Gastrocnemius medialis (tissue), 4 donors: Measurements from ENCODE around the gene FAM83C. TPM values are rescaled to one million over a fixed set of nuclear protein-coding genes. Genes with fewer than 3 reads are reported as not detected.
A peak's percentile ranks its signal among the peaks of the same experiment; 100 is the strongest.

Source experiments
- ATAC-seq, 2 donors: fragments of 150-250 bp; one replicate each; pipeline ENCODE4 v1.9.1; 2016
- DNase-seq, 2 donors: peaks; one replicate each; pipeline ENCODE4 v3.0.0-alpha.2; 2019
- H3K27ac ChIP-seq, 4 donors: fragments of 200-600 bp; sonication (generic); 1 replicate in 1 of 4; 2 replicates in 3 of 4; pipeline ENCODE4 v1.5.1; 2016 to 2018; ENCODE audit warnings: mild to moderate bottlenecking in 2 of 4, moderate library complexity in 1 of 4
- H3K27me3 ChIP-seq, 3 donors: fragments of 200-600 bp; sonication (generic) in 2 of 3; 1 replicate in 1 of 3; 2 replicates in 2 of 3; pipeline versions ENCODE4 v1.5.1 to v1.6.0; 2016 to 2019; ENCODE audit warnings: mild to moderate bottlenecking in 1 of 3, moderate library complexity in 1 of 3
- H3K36me3 ChIP-seq, 2 donors: fragments of 200-600 bp; sonication (generic) in 1 of 2; one replicate each; pipeline ENCODE4 v1.5.1; 2017 to 2018
- H3K4me1 ChIP-seq, 2 donors: fragments of 200-600 bp; sonication (generic) in 1 of 2; one replicate each; pipeline ENCODE4 v1.5.1; 2016 to 2017; ENCODE audit warnings: mild to moderate bottlenecking in 2 of 2
- H3K4me3 ChIP-seq, 4 donors: fragments of 200-600 bp; sonication (generic) in 3 of 4; 1 replicate in 1 of 4; 2 replicates in 3 of 4; pipeline ENCODE4 v1.5.1; 2016 to 2019; ENCODE audit warnings: mild to moderate bottlenecking in 2 of 4
- H3K9me3 ChIP-seq, 3 donors: fragments of 200-600 bp; sonication (generic) in 2 of 3; 1 replicate in 1 of 3; 2 replicates in 2 of 3; pipeline ENCODE4 v1.5.1; 2016 to 2019
- POLR2A ChIP-seq, 2 donors: fragments of 450-650 bp; IDR thresholded peaks; one replicate each; pipeline ENCODE4 v1.6.1; 2017; ENCODE audit warnings: antibody characterized with exemption in 2 of 2, mild to moderate bottlenecking in 2 of 2, moderate library complexity in 2 of 2
- in situ Hi-C, 4 donors: fragments of 200-750 bp; cut with MboI; loops; one replicate each; pipeline versions ENCODE4 v1.15.0 to v1.8.0; 2017; ENCODE audit warnings: low sequenced_read_pairs in 4 of 4
- intact Hi-C: fragments of 100-400 bp; cut with DNase I; formaldehyde crosslinking; loops from one replicate; pipeline ENCODE4 v1.15.1; 2023; ENCODE audit warnings: low total_unique reads
- total RNA-seq, 4 donors: library from RNA; depleted of rRNA; stranded (reverse); fragments of >200 nt; gene quantifications; one replicate each; pipeline versions ENCODE4 v1.1.0 to v1.2.3, GENCODE V29; 2016
- TF ChIP-seq, protein P1 (sequence below), 5 experiments: fragments of 450-650 bp in 3 of 5; fragments of 200-600 bp in 2 of 5; sonication (generic) in 2 of 5; IDR thresholded peaks in 4 of 5; conservative IDR thresholded peaks in 1 of 5; 1 replicate in 4 of 5; 2 replicates in 1 of 5; pipeline ENCODE4 v1.5.1; 2016 to 2019; ENCODE audit warnings: antibody characterized with exemption in 5 of 5, mild to moderate bottlenecking in 3 of 5, moderate library complexity in 3 of 5

Gene FAM83C
- total RNA-seq, 4 donors from 2014 or later: not detected

DNA sequence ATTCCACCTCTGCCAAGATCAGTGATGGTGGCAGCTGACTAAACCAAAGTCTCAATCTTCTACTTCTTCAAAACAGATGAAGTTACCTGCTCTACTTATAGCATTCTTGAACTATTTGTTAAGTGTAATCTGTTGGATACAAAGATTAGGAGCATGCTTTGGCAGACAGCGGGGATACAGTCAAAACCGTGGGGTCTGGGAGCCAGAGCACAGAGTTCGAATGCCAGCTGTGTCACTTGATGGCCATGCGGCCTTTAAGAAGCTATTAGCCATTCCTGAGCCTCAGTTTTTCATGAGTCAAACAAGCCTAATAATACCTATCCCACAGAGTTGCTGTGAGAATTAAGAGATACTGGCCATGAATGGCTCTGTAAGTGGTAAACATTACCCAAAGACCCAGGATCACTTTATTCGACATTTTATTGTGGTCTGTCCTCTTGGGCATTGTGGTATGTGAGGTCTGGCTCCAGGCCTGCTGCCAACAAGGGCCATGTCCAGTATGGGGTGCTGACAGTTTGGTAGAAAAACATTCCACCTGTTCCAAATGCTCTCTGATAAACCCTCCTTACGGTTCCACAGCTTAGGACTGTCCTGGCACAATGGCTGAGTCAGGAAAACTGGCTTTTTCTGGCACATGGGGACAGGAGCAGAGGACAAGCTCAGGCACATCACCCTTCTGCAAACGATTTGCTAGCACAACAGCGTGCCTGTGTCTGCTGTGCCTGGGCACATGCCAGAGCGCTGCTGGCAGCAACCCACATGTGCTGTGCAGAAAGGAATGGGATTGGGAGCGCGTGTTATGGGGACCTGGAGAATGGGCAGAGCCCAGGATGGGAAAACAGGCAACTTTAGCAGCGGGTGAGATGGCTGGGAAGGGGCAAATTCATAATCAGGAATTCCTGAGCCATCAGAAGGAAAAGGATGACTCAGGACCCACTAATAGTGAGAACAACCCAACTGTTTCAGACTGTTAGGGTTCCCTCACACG lies 15.7 kb upstream of the FAM83C start:
- intact Hi-C loops: loop anchor here (2.0 to 10.0 kb wide), 2 partner anchors 19 to 57 kb away; no protein-coding TSS in a partner anchor
- Histone ChIP-seq H3K27ac (peak overlapping the region; percentile 72 to 90 (median 82)), H3K9me3 (no peaks in the 10 kb centered on the region), H3K27me3 (no peaks in the 10 kb centered on the region), H3K4me1 (peaks cover 12 to 40% of the 10 kb centered on the region in 2 donors), H3K36me3 (peaks cover 0 to 7% of the 10 kb centered on the region in 2 donors), H3K4me3 (no peak overlapping the region)
- peak; percentile 49 to 75 for DNase-seq
- in situ Hi-C loops: no loop called here
- TF ChIP-seq, protein P1, sequence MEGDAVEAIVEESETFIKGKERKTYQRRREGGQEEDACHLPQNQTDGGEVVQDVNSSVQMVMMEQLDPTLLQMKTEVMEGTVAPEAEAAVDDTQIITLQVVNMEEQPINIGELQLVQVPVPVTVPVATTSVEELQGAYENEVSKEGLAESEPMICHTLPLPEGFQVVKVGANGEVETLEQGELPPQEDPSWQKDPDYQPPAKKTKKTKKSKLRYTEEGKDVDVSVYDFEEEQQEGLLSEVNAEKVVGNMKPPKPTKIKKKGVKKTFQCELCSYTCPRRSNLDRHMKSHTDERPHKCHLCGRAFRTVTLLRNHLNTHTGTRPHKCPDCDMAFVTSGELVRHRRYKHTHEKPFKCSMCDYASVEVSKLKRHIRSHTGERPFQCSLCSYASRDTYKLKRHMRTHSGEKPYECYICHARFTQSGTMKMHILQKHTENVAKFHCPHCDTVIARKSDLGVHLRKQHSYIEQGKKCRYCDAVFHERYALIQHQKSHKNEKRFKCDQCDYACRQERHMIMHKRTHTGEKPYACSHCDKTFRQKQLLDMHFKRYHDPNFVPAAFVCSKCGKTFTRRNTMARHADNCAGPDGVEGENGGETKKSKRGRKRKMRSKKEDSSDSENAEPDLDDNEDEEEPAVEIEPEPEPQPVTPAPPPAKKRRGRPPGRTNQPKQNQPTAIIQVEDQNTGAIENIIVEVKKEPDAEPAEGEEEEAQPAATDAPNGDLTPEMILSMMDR (IDR thresholded peaks at IDR 0.05 in 4 of 5, conservative IDR thresholded peaks at IDR 0.05 in 1 of 5): no peak
- peak; percentile 18 to 30 for ATAC-seq

DNA sequence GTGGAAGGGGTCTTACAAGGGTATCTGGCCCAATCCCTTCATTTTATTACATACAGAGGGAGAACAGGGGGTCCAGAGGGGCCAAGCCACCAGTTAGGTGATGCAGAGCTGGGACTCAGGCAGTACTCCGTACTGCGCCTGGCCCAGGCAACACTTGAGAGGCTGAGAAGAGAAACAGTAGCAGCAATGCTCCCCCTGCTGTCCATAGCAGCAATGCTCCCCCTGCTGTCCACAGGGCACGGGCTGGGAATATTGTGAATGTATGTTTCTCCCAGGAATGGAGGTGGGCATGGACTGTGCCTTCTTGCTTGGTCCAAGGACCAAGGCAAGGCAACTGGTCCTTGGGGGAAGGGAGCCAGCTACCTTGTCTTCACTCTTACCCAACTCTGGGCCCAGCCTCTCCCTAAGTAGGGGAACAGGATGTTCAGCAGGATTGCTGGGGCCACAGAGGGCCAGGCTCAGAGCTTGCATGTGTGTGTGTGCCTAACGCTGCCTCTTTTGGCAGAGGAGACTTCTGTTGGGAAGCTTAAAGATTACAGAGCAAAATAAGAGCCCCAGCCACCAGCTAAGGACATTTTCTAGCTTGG lies 14.8 kb upstream of the FAM83C start:
- no peak for TF ChIP-seq POLR2A (IDR thresholded peaks at IDR 0.05)
- TF ChIP-seq, protein P1 (IDR thresholded peaks at IDR 0.05 in 4 of 5, conservative IDR thresholded peaks at IDR 0.05 in 1 of 5): peak in 3 of 5 experiments; percentile 29 to 55 (median 50)
- Histone ChIP-seq H3K27me3 (no peaks in the 10 kb centered on the region), H3K9me3 (no peaks in the 10 kb centered on the region), H3K4me1 (peaks cover 12 to 40% of the 10 kb centered on the region in 2 donors), H3K4me3 (no peak overlapping the region), H3K27ac (peak overlapping the region; percentile 72 to 90 (median 82)), H3K36me3 (no peaks in the 10 kb centered on the region)
- in situ Hi-C loops (no loop called here), intact Hi-C loops (loop anchor here (2.0 to 10.0 kb wide), 2 partner anchors 20 to 58 kb away; no protein-coding TSS in a partner anchor)
- DNase-seq: peak; percentile 72 to 87
- peak; percentile 34 to 61 for ATAC-seq

DNA sequence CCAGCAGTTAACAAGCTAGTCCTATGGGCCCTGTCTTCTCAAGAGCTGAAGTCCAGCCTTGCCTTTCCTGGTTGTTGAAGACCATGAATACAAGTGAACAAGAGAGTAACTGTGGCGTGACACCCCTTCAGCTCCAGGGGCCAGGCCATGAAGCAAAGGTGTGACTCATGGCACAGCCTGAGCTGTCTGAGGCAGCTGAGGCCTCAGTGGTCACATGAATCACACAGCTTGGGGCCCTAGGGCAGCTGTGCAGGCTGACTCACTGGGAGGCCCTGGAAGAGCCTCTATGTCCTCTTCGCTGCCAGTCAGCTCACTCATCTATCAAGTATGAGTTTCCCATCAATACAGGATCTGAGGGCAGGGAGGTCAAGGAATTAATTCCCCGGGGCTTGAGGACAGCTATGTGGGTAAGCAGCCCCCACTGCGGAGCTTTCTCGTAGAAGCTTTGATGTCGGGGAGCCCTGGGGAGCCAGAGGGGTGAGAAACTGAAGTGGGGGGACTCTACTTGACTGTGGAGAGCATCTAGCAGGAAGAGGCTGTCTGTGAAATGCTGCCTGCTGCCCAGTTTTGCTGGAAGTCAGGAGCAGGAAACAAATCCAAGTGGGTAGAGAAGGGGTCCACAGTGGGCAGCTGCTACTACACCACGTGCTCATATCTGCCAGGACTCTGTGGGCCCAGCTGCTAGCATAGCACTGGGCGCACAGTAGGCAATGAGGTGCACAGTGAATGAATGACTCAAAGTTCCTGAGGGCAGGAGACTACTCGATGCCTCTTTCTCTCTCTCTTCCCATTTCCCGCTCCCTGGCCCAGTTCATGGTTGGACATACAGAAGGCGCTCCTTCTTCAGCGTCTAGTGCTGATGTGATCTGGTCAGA lies 13.7 kb upstream of the FAM83C start:
- intact Hi-C loops: loop anchor here (2.0 to 10.0 kb wide), 2 partner anchors 21 to 59 kb away; no protein-coding TSS in a partner anchor
- H3K27me3 ChIP-seq: no peaks in the 10 kb centered on the region
- H3K4me3 ChIP-seq: no peak overlapping the region
- peak; percentile 8 to 18 for TF ChIP-seq POLR2A (IDR thresholded peaks at IDR 0.05)
- TF ChIP-seq, protein P1 (IDR thresholded peaks at IDR 0.05 in 4 of 5, conservative IDR thresholded peaks at IDR 0.05 in 1 of 5): no peak
- peak; percentile 84 to 91 for DNase-seq
- H3K36me3 ChIP-seq: peaks cover 0 to 6% of the 10 kb centered on the region in 2 donors
- peaks cover 12 to 40% of the 10 kb centered on the region in 2 donors for H3K4me1 ChIP-seq
- H3K27ac ChIP-seq: peak overlapping the region; percentile 72 to 90 (median 82)
- in situ Hi-C loops: no loop called here
- peak; percentile 70 to 82 for ATAC-seq
- no peaks in the 10 kb centered on the region for H3K9me3 ChIP-seq

DNA sequence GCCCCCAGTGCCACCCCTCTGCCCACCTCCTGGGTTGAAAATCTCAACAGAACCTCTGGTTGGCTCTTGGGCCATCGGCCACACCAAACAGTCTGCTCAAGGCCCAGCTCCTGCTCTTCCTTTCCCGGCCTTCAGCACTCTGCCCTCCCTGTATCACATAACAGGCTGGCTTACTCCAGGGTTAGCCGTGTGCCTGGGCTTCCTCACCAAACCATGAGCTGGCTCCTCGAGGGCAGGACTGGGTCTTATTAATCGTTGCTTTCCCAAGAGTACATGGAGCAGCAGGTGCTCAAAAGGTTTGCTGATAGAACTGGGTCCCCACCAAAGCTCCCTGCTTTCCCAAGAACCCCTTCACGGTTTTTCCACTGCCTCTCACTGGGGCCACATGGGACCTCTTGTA lies 12.7 kb upstream of the FAM83C start:
- peaks cover 0 to 6% of the 10 kb centered on the region in 2 donors for H3K36me3 ChIP-seq
- in situ Hi-C loops (loop anchor here (5.0 kb wide), 2 partner anchors 137 to 142 kb away; no protein-coding TSS in a partner anchor), intact Hi-C loops (loop anchor here (1.0 to 10.0 kb wide), 2 partner anchors 60 to 142 kb away; no protein-coding TSS in a partner anchor)
- TF ChIP-seq, protein P1 (IDR thresholded peaks at IDR 0.05 in 4 of 5, conservative IDR thresholded peaks at IDR 0.05 in 1 of 5): no peak
- TF ChIP-seq POLR2A (IDR thresholded peaks at IDR 0.05): no peak
- no peaks in the 10 kb centered on the region for H3K27me3 ChIP-seq
- no peaks in the 10 kb centered on the region for H3K9me3 ChIP-seq
- H3K4me3 ChIP-seq: no peak overlapping the region
- ATAC-seq: no peak
- DNase-seq: peak in 1 of 2 donors; percentile 42
- H3K27ac ChIP-seq: peak overlapping the region; percentile 72 to 90 (median 82)
- peaks cover 12 to 40% of the 10 kb centered on the region in 2 donors for H3K4me1 ChIP-seq
